ENCODE data around the gene EXPH5.

Gene EXPH5

DNA sequence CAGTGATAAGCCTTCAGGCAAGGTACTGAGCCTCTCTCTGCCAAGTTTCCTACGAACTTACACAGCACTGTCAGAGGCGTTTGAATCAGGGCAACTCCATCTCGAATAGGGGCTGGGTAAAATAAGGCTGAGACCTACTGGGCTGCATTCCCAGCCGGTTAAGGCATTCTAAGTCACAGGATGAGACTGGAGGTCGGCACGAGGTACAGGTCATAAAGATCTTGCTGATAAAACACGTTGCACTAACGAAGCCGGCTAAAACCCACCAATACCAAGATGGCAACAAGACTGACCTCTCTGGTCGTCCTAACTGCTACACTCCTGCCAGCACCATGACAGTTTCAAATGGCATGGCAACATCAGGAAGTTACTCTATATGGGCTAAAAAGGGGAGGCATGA lies 75.0 kb downstream of the EXPH5 start:
- no peaks in the 10 kb centered on the region for H3F3A ChIP-seq (ENCODE audit: insufficient read depth, low read length)
- no peaks in the 10 kb centered on the region for H3K9me3 ChIP-seq (replicated peaks; ENCODE audit: insufficient read depth, low read length)
- H3K9ac ChIP-seq (ENCODE audit: low read length), result no peak overlapping the region
- no peak overlapping the region for H3K4me2 ChIP-seq (ENCODE audit: low read depth, low read length)
- H3K79me2 ChIP-seq (ENCODE audit: low read length), result no peaks in the 10 kb centered on the region
- no peaks in the 10 kb centered on the region for H3K36me3 ChIP-seq (replicated peaks; ENCODE audit: insufficient read depth, low read length)
- no peaks in the 10 kb centered on the region for H3K9me2 ChIP-seq (replicated peaks; ENCODE audit: insufficient read depth, low read length)
- H3K4me3 ChIP-seq (ENCODE audit: low read length), result no peak overlapping the region
- H3K27ac ChIP-seq (ENCODE audit: low read length), result no peak overlapping the region
- H4K20me1 ChIP-seq (ENCODE audit: insufficient read depth, low read length), result no peaks in the 10 kb centered on the region
- TF ChIP-seq EZH2 (optimal IDR thresholded peaks at IDR 0.05; ENCODE audit: low read depth, low read length) (no peak), EZH2phosphoT487 (IDR thresholded peaks at IDR 0.05; ENCODE audit: low read length) (no peak)
- TF ChIP-seq, protein P1, sequence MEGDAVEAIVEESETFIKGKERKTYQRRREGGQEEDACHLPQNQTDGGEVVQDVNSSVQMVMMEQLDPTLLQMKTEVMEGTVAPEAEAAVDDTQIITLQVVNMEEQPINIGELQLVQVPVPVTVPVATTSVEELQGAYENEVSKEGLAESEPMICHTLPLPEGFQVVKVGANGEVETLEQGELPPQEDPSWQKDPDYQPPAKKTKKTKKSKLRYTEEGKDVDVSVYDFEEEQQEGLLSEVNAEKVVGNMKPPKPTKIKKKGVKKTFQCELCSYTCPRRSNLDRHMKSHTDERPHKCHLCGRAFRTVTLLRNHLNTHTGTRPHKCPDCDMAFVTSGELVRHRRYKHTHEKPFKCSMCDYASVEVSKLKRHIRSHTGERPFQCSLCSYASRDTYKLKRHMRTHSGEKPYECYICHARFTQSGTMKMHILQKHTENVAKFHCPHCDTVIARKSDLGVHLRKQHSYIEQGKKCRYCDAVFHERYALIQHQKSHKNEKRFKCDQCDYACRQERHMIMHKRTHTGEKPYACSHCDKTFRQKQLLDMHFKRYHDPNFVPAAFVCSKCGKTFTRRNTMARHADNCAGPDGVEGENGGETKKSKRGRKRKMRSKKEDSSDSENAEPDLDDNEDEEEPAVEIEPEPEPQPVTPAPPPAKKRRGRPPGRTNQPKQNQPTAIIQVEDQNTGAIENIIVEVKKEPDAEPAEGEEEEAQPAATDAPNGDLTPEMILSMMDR (IDR thresholded peaks at IDR 0.05; ENCODE audit: low read length), result no peak
- H2AFZ ChIP-seq (ENCODE audit: low read length), result no peak overlapping the region
- no peak for DNase-seq
- H3K27me3 ChIP-seq (replicated peaks; ENCODE audit: insufficient read depth, low read length), result no peaks in the 10 kb centered on the region
- H3K4me1 ChIP-seq (ENCODE audit: low read length), result no peaks in the 10 kb centered on the region

DNA sequence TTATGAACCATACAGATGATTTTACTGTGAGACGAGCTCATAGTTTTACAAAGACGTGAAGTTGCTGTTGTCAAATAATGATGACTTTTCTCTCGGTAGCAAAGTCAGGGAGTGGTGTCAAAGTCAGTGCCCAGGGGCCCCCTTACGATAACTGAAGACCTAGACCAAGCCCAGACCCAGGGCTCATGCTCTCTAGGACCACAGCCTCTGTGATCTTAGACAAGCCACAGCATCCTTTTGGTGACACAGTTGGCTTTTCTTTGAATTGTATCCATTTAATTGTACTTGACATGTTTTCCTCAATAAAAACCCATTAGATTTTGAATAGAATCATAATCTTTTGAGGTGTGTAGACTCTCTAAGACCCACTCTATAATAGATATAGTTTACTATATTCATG lies 77.4 kb downstream of the EXPH5 start:
- H3K9ac ChIP-seq (ENCODE audit: low read length), result no peak overlapping the region
- TF ChIP-seq, protein P1 (IDR thresholded peaks at IDR 0.05; ENCODE audit: low read length), result no peak
- TF ChIP-seq EZH2phosphoT487 (IDR thresholded peaks at IDR 0.05; ENCODE audit: low read length) (no peak), EZH2 (optimal IDR thresholded peaks at IDR 0.05; ENCODE audit: low read depth, low read length) (no peak)

GRCh38 chr11:108512708-108513107 lies 80.9 kb downstream of the EXPH5 start:
- TF ChIP-seq EZH2phosphoT487 (IDR thresholded peaks at IDR 0.05; ENCODE audit: low read length) (no peak), EZH2 (optimal IDR thresholded peaks at IDR 0.05; ENCODE audit: low read depth, low read length) (no peak)
- TF ChIP-seq, protein P1 (IDR thresholded peaks at IDR 0.05; ENCODE audit: low read length), result no peak
- no peaks in the 10 kb centered on the region for H3K9me3 ChIP-seq (replicated peaks; ENCODE audit: insufficient read depth, low read length)
- no peaks in the 10 kb centered on the region for H3F3A ChIP-seq (ENCODE audit: insufficient read depth, low read length)
- no peak for DNase-seq
- no peaks in the 10 kb centered on the region for H3K36me3 ChIP-seq (replicated peaks; ENCODE audit: insufficient read depth, low read length)
- H3K9ac ChIP-seq (ENCODE audit: low read length), result no peak overlapping the region
- H3K4me1 ChIP-seq (ENCODE audit: low read length), result no peaks in the 10 kb centered on the region
- no peak overlapping the region for H3K4me3 ChIP-seq (ENCODE audit: low read length)
- no peaks in the 10 kb centered on the region for H4K20me1 ChIP-seq (ENCODE audit: insufficient read depth, low read length)
- H3K4me2 ChIP-seq (ENCODE audit: low read depth, low read length), result no peak overlapping the region
- H3K27ac ChIP-seq (ENCODE audit: low read length), result no peak overlapping the region
- no peaks in the 10 kb centered on the region for H3K9me2 ChIP-seq (replicated peaks; ENCODE audit: insufficient read depth, low read length)
- H3K79me2 ChIP-seq (ENCODE audit: low read length), result no peaks in the 10 kb centered on the region
- no peak overlapping the region for H2AFZ ChIP-seq (ENCODE audit: low read length)
- H3K27me3 ChIP-seq (replicated peaks; ENCODE audit: insufficient read depth, low read length), result no peaks in the 10 kb centered on the region

More for the DNA sequence above, 77.4 kb downstream of the EXPH5 start:
- Histone ChIP-seq H3K9me3 (replicated peaks; ENCODE audit: insufficient read depth, low read length) (no peaks in the 10 kb centered on the region), H3K4me3 (ENCODE audit: low read length) (no peak overlapping the region), H3K4me1 (ENCODE audit: low read length) (no peaks in the 10 kb centered on the region), H3F3A (ENCODE audit: insufficient read depth, low read length) (no peaks in the 10 kb centered on the region), H3K27ac (ENCODE audit: low read length) (no peak overlapping the region), H3K4me2 (ENCODE audit: low read depth, low read length) (no peak overlapping the region), H4K20me1 (ENCODE audit: insufficient read depth, low read length) (no peaks in the 10 kb centered on the region), H2AFZ (ENCODE audit: low read length) (no peak overlapping the region), H3K36me3 (replicated peaks; ENCODE audit: insufficient read depth, low read length) (no peaks in the 10 kb centered on the region), H3K79me2 (ENCODE audit: low read length) (no peaks in the 10 kb centered on the region), H3K27me3 (replicated peaks; ENCODE audit: insufficient read depth, low read length) (no peaks in the 10 kb centered on the region), H3K9me2 (replicated peaks; ENCODE audit: insufficient read depth, low read length) (no peaks in the 10 kb centered on the region)
- no peak for DNase-seq
